Endothelial cell of umbilical vein (primary cell): ENCODE data around the gene IFT88.

Experiments used
- POLR2A ChIP-seq: IDR thresholded peaks from 2 replicates; pipeline ENCODE4 v1.6.1; 2012; ENCODE audit warnings: low read depth, mild to moderate bottlenecking, control low read depth, low read length
- POLR2AphosphoS5 ChIP-seq: IDR thresholded peaks from 2 replicates; pipeline ENCODE4 v1.6.1; 2012; ENCODE audit warnings: low read depth, mild to moderate bottlenecking, control low read depth, low read length, moderate library complexity; ENCODE audit not compliant: insufficient read depth
- TF ChIP-seq, protein P1 (sequence below), 2 donors: IDR thresholded peaks; 1 replicate in 1 of 2; 2 replicates in 1 of 2; pipeline ENCODE4 v1.5.1; 2011; ENCODE audit warnings: low read length in 2 of 2, mild to moderate bottlenecking in 2 of 2, moderate library complexity in 2 of 2, control low read depth in 1 of 2, inconsistent platforms in 1 of 2, low read depth in 1 of 2; ENCODE audit not compliant: insufficient read depth in 1 of 2; ENCODE audit errors: extremely low read depth in 1 of 2

- TF ChIP-seq, protein P1, sequence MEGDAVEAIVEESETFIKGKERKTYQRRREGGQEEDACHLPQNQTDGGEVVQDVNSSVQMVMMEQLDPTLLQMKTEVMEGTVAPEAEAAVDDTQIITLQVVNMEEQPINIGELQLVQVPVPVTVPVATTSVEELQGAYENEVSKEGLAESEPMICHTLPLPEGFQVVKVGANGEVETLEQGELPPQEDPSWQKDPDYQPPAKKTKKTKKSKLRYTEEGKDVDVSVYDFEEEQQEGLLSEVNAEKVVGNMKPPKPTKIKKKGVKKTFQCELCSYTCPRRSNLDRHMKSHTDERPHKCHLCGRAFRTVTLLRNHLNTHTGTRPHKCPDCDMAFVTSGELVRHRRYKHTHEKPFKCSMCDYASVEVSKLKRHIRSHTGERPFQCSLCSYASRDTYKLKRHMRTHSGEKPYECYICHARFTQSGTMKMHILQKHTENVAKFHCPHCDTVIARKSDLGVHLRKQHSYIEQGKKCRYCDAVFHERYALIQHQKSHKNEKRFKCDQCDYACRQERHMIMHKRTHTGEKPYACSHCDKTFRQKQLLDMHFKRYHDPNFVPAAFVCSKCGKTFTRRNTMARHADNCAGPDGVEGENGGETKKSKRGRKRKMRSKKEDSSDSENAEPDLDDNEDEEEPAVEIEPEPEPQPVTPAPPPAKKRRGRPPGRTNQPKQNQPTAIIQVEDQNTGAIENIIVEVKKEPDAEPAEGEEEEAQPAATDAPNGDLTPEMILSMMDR (IDR thresholded peaks at IDR 0.05; ENCODE audit: extremely low read depth in 1 of 2, insufficient read depth in 1 of 2, low read depth in 1 of 2, low read length in 2 of 2): no peak
- TF ChIP-seq POLR2A: no peak
- no peak for TF ChIP-seq POLR2AphosphoS5
These were observed 23.6 kb downstream of the IFT88 start for GRCh38 chr13:20590561-20590960.
